Activated CD4-positive, alpha-beta T cell treated with anti-CD3 and anti-CD28 coated beads for 4 hours (primary cell): ENCODE data around the gene DDX46.
"Not testable (repeated sequence)": the region's sequence is repeated elsewhere in the genome, so short reads cannot be mapped to it uniquely, and the experiment has no call there.

Source experiments
- DNase-seq, 2 donors: peaks; one replicate each; pipeline ENCODE4 v3.0.0-alpha.2; 2020

DDX46 gene

GRCh38 chr5:134787692-134788091, 29.1 kb downstream of the DDX46 start:
- no peak for DNase-seq

GRCh38 chr5:134791580-134791979, 33.0 kb downstream of the DDX46 start:
- no peak for DNase-seq

- no peak for DNase-seq
Observed at GRCh38 chr5:134792286-134792685, 33.7 kb downstream of the DDX46 start.

- no peak for DNase-seq
Observed at GRCh38 chr5:134793111-134793510, 34.5 kb downstream of the DDX46 start.

GRCh38 chr5:134794082-134794481, 35.5 kb downstream of the DDX46 start:
- DNase-seq, result no peak

- DNase-seq, result no peak
Observed at GRCh38 chr5:134794819-134795218, 36.2 kb downstream of the DDX46 start.

- DNase-seq, result no peak
Observed at GRCh38 chr5:134798468-134798867, 39.9 kb downstream of the DDX46 start.

GRCh38 chr5:134803821-134804220, 45.2 kb downstream of the DDX46 start:
- DNase-seq, result no peak

GRCh38 chr5:134813407-134813806, 54.8 kb downstream of the DDX46 start:
- no peak for DNase-seq

GRCh38 chr5:134813827-134814226, 55.2 kb downstream of the DDX46 start:
- no peak for DNase-seq

GRCh38 chr5:134817006-134817405, 58.4 kb downstream of the DDX46 start:
- DNase-seq, result no peak

- no peak for DNase-seq
Observed at GRCh38 chr5:134818776-134819175, 60.2 kb downstream of the DDX46 start.

- no peak for DNase-seq
Observed at GRCh38 chr5:134819407-134819963, 60.9 kb downstream of the DDX46 start.

- DNase-seq, result no peak
Observed at GRCh38 chr5:134821841-134822240, 63.3 kb downstream of the DDX46 start.

GRCh38 chr5:134824681-134825080, 66.1 kb downstream of the DDX46 start:
- no peak for DNase-seq

GRCh38 chr5:134825212-134825611, 66.6 kb downstream of the DDX46 start:
- DNase-seq, result no peak

GRCh38 chr5:134833340-134834032, 74.9 kb downstream of the DDX46 start:
- no peak for DNase-seq

- no peak for DNase-seq
Observed at GRCh38 chr5:134835623-134836022, 77.0 kb downstream of the DDX46 start.

GRCh38 chr5:134837530-134838181, 79.1 kb downstream of the DDX46 start:
- no peak for DNase-seq

- DNase-seq, result not testable (repeated sequence)
Observed at GRCh38 chr5:134838361-134838760, 79.8 kb downstream of the DDX46 start.

GRCh38 chr5:134840811-134841210, 82.2 kb downstream of the DDX46 start:
- no peak for DNase-seq

- DNase-seq, result no peak
Observed at GRCh38 chr5:134844252-134844651, 85.7 kb downstream of the DDX46 start.

GRCh38 chr5:134845335-134845851, 86.8 kb downstream of the DDX46 start:
- no peak for DNase-seq
